ENCODE results near the gene TCEANC2.

The TCEANC2 gene

DNA sequence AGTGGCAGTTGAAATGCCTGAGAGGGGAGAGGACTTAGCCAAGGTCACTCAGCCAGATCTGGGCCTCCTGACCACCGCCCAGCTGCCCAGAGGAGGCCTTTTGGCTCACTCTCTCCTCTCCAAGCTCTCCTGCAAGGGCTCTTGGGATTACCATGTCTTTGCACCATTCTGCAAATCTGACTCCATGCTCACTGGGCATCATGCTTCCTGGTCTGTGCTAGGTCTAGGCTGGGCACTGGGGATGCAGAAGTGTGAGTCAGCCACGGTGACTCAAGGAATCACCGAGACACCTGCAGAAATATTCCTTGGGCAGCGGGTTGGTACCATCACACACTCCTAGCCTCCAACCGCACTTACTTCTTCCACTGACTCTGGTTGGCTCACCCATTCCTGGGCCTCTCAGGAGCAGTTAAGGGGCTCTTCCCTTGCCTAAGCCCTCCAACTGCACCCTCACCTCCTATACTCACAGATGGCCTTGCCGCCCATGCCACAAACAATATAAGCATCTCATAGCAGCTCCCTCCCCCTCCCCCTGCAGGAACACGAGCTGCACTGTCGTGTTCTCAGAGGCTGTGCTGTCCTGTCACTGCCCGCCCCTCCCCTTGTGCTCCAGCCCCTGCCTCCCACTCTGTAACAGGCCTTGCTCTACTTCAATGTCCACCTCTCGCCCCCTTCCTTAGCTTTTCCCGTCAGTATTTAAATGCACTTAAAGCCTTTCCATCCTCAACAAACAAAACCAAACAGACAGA lies 64.6 kb downstream of the TCEANC2 start:
- no peaks in the 10 kb centered on the region for H3K9me3 ChIP-seq (ENCODE audit: insufficient read depth, low read length)
- no peak overlapping the region for H3K4me3 ChIP-seq (ENCODE audit: insufficient read length, low read depth)
- no peak for TF ChIP-seq YY1 (IDR thresholded peaks at IDR 0.05; ENCODE audit: insufficient read depth, insufficient read length)
- no peak for TF ChIP-seq ZNF274 (IDR thresholded peaks at IDR 0.05; ENCODE audit: low read depth, low read length)
- TF ChIP-seq SUZ12 (IDR thresholded peaks at IDR 0.05; ENCODE audit: extremely low read depth, insufficient read depth, insufficient read length) = no peak
- H3K4me1 ChIP-seq (ENCODE audit: insufficient read depth, insufficient read length) = peaks cover 11% of the 10 kb centered on the region
- H3K9ac ChIP-seq (ENCODE audit: insufficient read length, low read depth) = no peak overlapping the region
- no peaks in the 10 kb centered on the region for H3K36me3 ChIP-seq (ENCODE audit: insufficient read depth, insufficient read length, low read length)
- DNase-seq (ENCODE audit: low read depth, low spot score) = no peak
- H3K27me3 ChIP-seq (ENCODE audit: insufficient read depth, insufficient read length) = peaks cover 14% of the 10 kb centered on the region

- Histone ChIP-seq H3K27me3 (ENCODE audit: insufficient read depth, insufficient read length) (peaks cover 17% of the 10 kb centered on the region), H3K4me1 (ENCODE audit: insufficient read depth, insufficient read length) (peaks cover 11% of the 10 kb centered on the region), H3K4me3 (ENCODE audit: insufficient read length, low read depth) (no peak overlapping the region), H3K9ac (ENCODE audit: insufficient read length, low read depth) (no peak overlapping the region), H3K36me3 (ENCODE audit: insufficient read depth, insufficient read length, low read length) (no peaks in the 10 kb centered on the region), H3K9me3 (ENCODE audit: insufficient read depth, low read length) (no peaks in the 10 kb centered on the region)
- DNase-seq (ENCODE audit: low read depth, low spot score) = no peak
- no peak for TF ChIP-seq ZNF274 (IDR thresholded peaks at IDR 0.05; ENCODE audit: low read depth, low read length)
Observed at GRCh38 chr1:54118704-54119103, 65.3 kb downstream of the TCEANC2 start.

GRCh38 chr1:54120018-54120697 lies 66.8 kb downstream of the TCEANC2 start:
- TF ChIP-seq SUZ12 (IDR thresholded peaks at IDR 0.05; ENCODE audit: extremely low read depth, insufficient read depth, insufficient read length) = no peak
- no peak for TF ChIP-seq YY1 (IDR thresholded peaks at IDR 0.05; ENCODE audit: insufficient read depth, insufficient read length)
- TF ChIP-seq ZNF274 (IDR thresholded peaks at IDR 0.05; ENCODE audit: low read depth, low read length) = no peak
- peaks cover 14% of the 10 kb centered on the region for H3K4me1 ChIP-seq (ENCODE audit: insufficient read depth, insufficient read length)
- DNase-seq (ENCODE audit: low read depth, low spot score) = no peak
- H3K9me3 ChIP-seq (ENCODE audit: insufficient read depth, low read length) = no peaks in the 10 kb centered on the region
- H3K27me3 ChIP-seq (ENCODE audit: insufficient read depth, insufficient read length) = peaks cover 17% of the 10 kb centered on the region
- H3K36me3 ChIP-seq (ENCODE audit: insufficient read depth, insufficient read length, low read length) = no peaks in the 10 kb centered on the region
- H3K9ac ChIP-seq (ENCODE audit: insufficient read length, low read depth) = no peak overlapping the region
- H3K4me3 ChIP-seq (ENCODE audit: insufficient read length, low read depth) = no peak overlapping the region

- H3K4me3 ChIP-seq (ENCODE audit: insufficient read length, low read depth) = peak overlapping the region; percentile 26
- H3K9ac ChIP-seq (ENCODE audit: insufficient read length, low read depth) = peak overlapping the region; percentile 32
- DNase-seq (ENCODE audit: low read depth, low spot score) = no peak
- peaks cover 17% of the 10 kb centered on the region for H3K4me1 ChIP-seq (ENCODE audit: insufficient read depth, insufficient read length)
- TF ChIP-seq ZNF274 (IDR thresholded peaks at IDR 0.05; ENCODE audit: low read depth, low read length) = no peak
- no peak for TF ChIP-seq YY1 (IDR thresholded peaks at IDR 0.05; ENCODE audit: insufficient read depth, insufficient read length)
- no peak for TF ChIP-seq SUZ12 (IDR thresholded peaks at IDR 0.05; ENCODE audit: extremely low read depth, insufficient read depth, insufficient read length)
- H3K9me3 ChIP-seq (ENCODE audit: insufficient read depth, low read length) = no peaks in the 10 kb centered on the region
- no peaks in the 10 kb centered on the region for H3K36me3 ChIP-seq (ENCODE audit: insufficient read depth, insufficient read length, low read length)
- H3K27me3 ChIP-seq (ENCODE audit: insufficient read depth, insufficient read length) = peaks cover 17% of the 10 kb centered on the region
Observed at GRCh38 chr1:54120698-54121481, 67.5 kb downstream of the TCEANC2 start.

GRCh38 chr1:54121482-54122134 lies 68.2 kb downstream of the TCEANC2 start:
- Histone ChIP-seq H3K36me3 (ENCODE audit: insufficient read depth, insufficient read length, low read length) (no peaks in the 10 kb centered on the region), H3K4me1 (ENCODE audit: insufficient read depth, insufficient read length) (peaks cover 17% of the 10 kb centered on the region), H3K4me3 (ENCODE audit: insufficient read length, low read depth) (peak overlapping the region; percentile 26), H3K9ac (ENCODE audit: insufficient read length, low read depth) (peak overlapping the region; percentile 74), H3K9me3 (ENCODE audit: insufficient read depth, low read length) (no peaks in the 10 kb centered on the region), H3K27me3 (ENCODE audit: insufficient read depth, insufficient read length) (peaks cover 17% of the 10 kb centered on the region)
- no peak for TF ChIP-seq ZNF274 (IDR thresholded peaks at IDR 0.05; ENCODE audit: low read depth, low read length)
- TF ChIP-seq YY1 (IDR thresholded peaks at IDR 0.05; ENCODE audit: insufficient read depth, insufficient read length) = no peak
- TF ChIP-seq SUZ12 (IDR thresholded peaks at IDR 0.05; ENCODE audit: extremely low read depth, insufficient read depth, insufficient read length) = no peak
- DNase-seq (ENCODE audit: low read depth, low spot score) = peak; percentile 66

- Histone ChIP-seq H3K9ac (ENCODE audit: insufficient read length, low read depth) (peak overlapping the region; percentile 74), H3K4me3 (ENCODE audit: insufficient read length, low read depth) (peak overlapping the region; percentile 26), H3K36me3 (ENCODE audit: insufficient read depth, insufficient read length, low read length) (no peaks in the 10 kb centered on the region), H3K9me3 (ENCODE audit: insufficient read depth, low read length) (no peaks in the 10 kb centered on the region), H3K4me1 (ENCODE audit: insufficient read depth, insufficient read length) (peaks cover 17% of the 10 kb centered on the region), H3K27me3 (ENCODE audit: insufficient read depth, insufficient read length) (peaks cover 17% of the 10 kb centered on the region)
- TF ChIP-seq ZNF274 (IDR thresholded peaks at IDR 0.05; ENCODE audit: low read depth, low read length) (no peak), YY1 (IDR thresholded peaks at IDR 0.05; ENCODE audit: insufficient read depth, insufficient read length) (no peak), SUZ12 (IDR thresholded peaks at IDR 0.05; ENCODE audit: extremely low read depth, insufficient read depth, insufficient read length) (no peak)
- DNase-seq (ENCODE audit: low read depth, low spot score) = no peak
Observed at GRCh38 chr1:54122135-54122751, 68.8 kb downstream of the TCEANC2 start.

Measured in NT2/D1 (cell line).